Measurements from ENCODE around the gene SMAD4.
A peak's percentile ranks its signal among the peaks of the same experiment; 100 is the strongest.
"Not testable (repeated sequence)": the region's sequence is repeated elsewhere in the genome, so short reads cannot be mapped to it uniquely, and the experiment has no call there.

Gene SMAD4

DNA sequence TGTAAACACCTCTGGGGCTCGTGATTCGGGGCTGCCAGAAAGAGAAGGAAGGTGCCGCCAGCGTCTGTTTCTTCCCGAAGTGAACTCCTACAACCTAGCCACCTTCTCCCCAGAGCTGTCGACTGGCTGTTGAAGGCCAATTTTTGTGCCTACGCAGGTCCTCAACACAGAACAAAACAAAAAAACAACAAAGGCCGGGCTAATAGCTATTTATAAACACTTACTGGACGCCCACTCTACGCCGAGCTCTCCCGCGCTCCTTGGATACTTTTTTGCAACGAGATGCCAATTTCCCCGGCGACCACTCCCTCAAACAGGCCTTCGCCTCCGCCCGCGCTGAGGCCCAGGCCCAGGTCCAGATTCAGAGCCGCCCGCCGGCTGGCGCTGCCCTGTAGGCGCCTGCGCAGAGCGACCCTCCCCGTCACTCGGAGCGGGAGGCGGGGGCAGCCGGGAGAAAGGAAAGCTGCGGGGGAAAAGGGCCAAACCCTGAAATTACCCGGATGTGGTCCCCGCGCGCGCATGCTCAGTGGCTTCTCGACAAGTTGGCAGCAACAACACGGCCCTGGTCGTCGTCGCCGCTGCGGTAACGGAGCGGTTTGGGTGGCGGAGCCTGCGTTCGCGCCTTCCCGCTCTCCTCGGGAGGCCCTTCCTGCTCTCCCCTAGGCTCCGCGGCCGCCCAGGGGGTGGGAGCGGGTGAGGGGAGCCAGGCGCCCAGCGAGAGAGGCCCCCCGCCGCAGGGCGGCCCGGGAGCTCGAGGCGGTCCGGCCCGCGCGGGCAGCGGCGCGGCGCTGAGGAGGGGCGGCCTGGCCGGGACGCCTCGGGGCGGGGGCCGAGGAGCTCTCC is at the start of gene SMAD4:
SMAD4 (plus strand) TSS at position 520 of the 843 bp plus-strand sequence. CDS start 16,834 bp downstream, outside the sequence.
- DNase-seq (ENCODE audit: low read depth in 2 of 2), result peak; percentile 94 to 98

DNA sequence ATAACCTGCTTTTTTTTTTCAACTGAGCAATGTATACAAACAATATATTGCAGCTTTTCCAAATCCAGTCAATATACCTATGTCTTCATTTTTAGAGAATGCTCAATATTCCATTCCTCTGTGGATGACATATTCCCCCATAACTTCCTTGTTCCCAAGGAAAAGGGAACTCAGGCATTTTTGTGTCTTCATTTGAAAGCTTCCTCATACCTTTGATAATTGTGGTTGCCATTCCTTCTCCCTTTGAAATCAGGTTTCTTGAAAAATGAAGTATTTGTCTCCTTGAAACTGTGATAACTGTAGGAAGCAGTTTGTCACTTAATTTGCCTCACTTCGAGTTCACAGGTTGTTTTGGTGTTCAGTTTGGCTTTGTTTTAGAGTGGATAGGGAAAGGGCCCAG is 48.6 kb upstream of the SMAD4 start:
- DNase-seq (ENCODE audit: low read depth in 2 of 2), result no peak

DNA sequence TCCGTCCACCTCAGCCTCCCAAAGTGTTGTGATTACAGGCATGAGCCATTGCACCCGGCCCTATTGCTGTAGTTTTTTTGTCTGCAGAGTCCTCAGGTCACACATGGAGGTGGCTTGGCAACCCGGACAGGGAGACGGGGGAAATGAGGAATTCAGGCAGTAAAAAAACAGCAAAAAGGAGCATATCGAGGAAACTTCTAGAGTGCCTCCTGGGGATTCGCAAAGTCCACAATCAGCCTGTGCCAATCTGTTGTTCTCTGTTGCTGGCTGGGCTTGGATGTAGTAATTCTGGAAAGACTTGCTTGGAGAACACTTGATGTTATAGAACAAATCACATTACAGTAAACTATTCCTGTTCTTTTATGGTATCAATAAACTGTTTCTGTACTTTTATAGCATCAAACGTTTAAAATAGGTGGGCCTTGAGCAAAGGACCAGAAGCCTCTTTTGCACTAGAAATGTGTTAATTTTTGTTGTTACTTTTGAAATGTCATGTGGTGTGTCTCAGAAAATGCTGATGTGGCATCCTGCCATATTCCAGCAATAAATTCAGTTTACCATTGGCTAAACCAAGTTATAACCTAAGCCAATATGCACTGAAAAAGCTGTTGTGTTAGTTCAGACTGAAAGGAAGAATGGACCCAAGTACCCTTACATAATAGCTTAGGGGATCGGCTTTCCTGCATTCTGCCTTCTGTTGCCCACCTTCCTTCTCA is 47.8 kb upstream of the SMAD4 start:
- no peak for DNase-seq (ENCODE audit: low read depth in 2 of 2)

DNA sequence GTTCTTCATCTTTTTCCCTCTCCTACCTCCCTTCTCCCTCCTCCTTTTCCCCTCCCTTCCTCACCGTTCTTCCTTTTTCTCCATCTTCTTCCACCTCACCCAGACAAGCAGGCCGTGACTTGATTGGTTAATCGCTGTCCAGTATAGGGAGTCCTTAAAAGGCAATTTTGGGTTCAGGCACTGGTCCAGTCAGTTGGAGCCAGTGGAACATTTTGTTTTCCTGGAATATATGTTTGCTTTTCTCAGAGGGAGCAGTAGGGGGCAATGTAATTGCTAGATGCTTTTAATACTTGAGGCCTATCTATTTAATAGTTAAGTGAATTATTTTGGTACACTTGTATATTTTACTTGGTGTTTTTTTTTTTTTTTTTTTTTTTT is 47.2 kb upstream of the SMAD4 start:
- DNase-seq (ENCODE audit: low read depth in 2 of 2), result no peak

DNA sequence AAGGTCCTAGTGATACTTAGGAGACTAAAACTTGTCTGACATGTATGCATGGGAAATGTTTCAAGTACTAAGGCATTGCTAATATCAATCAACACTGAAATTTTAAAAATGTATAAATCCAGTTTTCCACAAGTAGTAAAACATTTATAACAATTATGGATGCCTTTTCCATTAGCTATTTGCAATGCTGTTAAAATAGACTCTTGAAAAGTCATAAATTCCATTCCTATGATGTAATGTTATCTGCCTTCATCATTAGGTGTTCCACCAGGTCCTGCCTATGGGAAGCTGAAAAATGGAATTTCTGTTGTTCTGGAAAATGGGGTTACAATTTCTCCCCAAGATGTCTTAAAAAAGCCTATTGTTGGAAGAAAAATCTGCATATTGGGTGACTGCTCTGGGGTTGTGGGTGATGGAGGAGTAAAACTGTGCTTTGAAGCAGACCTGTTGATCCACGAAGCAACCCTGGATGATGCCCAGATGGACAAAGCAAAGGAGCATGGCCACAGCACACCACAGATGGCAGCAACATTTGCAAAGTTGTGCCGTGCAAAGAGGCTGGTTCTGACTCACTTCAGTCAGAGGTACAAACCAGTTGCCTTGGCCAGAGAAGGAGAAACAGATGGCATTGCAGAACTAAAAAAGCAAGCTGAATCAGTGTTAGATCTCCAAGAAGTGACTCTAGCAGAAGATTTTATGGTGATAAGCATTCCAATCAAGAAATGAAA is 43.5 kb upstream of the SMAD4 start:
- DNase-seq (ENCODE audit: low read depth in 2 of 2), result no peak

DNA sequence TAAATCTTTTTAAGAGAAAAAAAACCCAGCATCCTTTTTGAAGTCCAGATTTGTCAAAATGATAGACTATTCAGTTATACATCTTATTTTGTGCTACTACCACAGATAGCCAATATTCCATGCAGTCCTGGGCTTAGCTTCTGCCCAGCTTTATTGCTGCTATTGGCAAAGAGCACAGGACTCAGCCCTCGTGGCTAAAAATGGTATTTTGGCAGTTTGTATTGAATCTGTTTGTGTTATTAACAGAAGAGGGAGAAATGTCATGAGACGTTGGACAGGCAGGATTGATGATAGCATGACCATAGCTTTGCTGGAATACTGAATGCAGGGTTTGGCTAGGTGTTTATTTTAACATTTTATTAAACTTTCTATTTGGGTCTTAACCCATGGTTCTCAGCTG is 42.8 kb upstream of the SMAD4 start:
- no peak for DNase-seq (ENCODE audit: low read depth in 2 of 2)

DNA sequence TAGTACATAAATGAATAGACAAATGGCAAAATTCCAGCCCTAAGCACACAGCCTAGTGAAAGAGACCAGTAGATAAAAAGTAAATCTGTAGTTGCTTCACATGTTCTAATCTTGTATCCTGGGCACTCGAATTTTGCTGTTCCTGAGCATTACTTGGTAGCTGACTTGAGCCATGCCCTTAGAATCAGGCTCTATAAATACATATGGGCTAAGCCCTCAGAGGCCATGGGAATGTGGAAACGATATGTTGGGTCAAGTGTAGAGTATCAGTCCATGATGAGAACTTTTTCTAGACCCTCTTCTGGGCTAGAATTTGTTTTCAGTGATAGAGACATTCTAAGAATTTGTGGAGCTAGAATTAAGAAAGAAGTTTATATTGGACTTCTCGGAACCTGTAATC is 40.3 kb upstream of the SMAD4 start:
- DNase-seq (ENCODE audit: low read depth in 2 of 2), result no peak

DNA sequence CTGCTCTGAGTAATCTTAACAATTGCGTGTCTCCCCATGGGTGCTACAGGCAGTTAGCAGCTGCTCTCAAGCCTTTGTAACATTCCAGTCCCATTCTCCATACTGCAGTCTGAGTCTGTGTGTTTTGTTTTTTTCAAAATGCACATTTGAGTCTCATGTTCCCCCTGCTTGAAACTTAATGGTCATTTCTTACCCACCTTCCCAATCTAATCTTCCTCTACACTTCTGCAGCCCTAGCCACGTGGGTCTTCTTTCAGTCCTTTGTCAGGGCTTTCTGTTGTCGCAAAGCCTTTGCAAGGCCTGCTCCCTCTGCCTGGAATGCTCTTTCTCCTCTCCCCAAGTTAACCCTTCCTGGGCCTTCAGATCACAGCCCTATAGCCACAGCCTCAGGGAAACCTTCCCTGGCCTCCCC is 37.7 kb upstream of the SMAD4 start:
- DNase-seq (ENCODE audit: low read depth in 2 of 2), result no peak

DNA sequence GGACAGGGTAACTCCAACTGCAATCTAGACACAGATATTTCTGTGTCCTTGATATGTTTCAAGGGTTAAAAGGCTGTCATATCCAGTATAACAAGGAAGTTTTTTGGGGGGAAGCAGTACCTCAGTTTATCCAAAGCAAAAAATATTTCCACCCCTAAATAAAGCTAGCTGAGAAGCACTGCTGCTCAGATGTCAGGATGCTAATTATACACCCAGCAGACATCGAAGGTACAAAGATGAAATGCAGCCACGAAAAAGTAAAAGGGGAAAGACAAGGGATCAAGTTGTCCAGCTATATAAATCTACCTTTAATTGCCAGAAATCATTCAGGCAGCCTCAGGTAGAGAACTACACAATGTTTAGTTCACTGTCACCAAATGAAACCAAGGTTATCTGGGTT is 36.0 kb upstream of the SMAD4 start:
- no peak for DNase-seq (ENCODE audit: low read depth in 2 of 2)

DNA sequence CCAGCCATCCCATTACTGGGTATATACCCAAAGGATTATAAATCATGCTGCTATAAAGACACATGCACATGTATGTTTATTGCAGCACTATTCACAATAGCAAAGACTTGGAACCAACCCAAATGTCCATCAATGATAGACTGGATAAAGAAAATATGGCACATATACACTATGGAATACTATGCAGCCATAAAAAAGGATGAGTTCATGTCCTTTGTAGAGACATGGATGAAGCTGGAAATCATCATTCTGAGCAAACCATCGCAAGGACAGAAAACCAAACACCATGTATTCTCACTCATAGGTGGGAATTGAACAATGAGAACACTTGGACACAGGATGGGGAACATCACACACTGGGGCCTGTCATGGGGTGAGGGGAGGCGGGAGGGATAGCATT is 26.8 kb upstream of the SMAD4 start:
- DNase-seq (ENCODE audit: low read depth in 2 of 2), result not testable (repeated sequence)

DNA sequence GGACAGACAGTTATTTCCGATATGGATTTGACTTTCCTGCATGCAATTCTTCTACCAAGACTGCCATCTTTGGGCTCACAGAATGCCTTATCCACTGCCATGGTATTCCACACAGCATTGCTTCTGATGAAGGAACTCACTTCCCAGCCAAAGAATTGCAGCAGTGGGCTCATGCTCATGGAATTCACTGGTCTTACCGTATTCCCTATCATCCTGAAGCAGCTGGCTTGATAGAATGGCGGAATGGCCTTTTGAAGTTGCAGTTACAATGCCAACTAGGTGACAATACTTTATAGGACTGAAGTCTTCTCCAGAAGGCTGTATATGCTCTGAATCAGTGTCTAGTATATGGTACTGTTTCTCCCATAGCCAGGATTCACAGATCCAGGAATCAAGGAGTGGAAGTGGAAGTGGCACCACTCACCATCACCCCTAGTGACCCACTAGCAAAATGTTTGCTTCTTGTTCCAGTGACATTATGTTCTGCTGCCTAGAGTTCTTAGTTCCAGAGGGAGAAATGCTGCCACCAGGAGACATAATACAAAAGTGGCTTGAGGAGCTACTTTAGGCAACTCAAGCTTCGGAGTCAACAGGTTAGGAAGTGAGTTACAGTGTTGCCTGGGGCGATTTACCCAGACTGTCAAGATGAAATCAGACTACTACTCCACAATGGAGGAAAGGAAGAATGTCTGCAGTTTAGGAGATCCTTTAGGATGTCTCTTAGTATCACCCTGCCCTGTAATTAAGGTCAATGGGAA is 23.8 kb upstream of the SMAD4 start:
- DNase-seq (ENCODE audit: low read depth in 2 of 2), result no peak

DNA sequence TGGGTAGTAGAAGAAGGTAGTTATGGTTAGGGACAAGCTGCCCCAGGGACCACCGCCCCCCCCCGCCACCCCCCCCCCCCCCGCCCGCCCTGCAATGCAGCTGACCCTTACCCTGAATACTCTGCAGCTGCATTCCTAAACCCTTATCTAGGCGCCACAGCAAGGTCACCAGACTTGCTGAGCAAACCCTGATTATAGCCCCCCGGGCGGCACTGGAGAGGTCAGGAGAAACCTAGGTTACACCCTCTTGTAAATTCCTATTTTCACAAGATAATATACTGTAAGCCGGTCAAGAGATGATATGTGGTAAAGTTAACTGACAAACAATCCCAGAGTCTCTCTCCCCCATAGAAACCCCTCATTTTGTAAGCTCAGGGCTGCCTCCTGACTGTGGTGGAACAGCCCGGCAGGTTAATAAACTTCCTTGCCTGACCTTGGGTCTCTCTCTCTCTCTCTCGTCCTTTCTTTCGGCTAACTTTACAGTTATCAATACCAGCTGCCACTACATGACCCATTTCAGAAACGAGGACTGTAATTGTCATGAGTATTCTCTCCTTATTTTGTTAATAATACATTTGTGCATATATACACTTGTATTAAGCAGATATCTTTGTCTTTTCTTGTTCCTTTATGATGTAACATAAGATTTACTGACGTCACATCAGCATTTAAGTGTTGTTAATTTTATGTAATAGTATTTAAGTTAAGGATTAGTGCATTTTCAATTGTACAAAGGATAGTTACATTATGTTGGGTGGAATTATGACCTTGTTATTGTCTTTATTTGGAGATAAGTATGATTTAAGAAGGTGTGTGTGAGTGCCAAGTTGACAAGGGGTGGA is 22.8 kb upstream of the SMAD4 start:
- no peak for DNase-seq (ENCODE audit: low read depth in 2 of 2)

DNA sequence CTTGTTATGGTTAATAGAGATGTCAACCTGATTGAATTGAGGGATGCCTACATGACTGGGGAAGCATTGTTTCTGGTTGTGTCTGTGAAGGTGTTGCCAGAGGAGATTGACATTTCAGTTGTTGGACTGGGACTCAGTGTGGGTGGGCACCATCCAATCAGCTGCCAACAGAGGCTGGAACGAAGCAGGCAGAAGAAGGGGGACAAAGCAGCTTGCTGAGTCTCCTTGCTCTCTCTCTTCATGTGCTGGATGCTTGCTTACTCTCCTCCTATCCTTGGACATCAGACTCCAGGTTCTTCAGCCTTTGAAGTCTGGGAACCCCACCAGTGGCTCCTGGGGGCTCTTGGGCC is 22.2 kb upstream of the SMAD4 start:
- no peak for DNase-seq (ENCODE audit: low read depth in 2 of 2)

DNA sequence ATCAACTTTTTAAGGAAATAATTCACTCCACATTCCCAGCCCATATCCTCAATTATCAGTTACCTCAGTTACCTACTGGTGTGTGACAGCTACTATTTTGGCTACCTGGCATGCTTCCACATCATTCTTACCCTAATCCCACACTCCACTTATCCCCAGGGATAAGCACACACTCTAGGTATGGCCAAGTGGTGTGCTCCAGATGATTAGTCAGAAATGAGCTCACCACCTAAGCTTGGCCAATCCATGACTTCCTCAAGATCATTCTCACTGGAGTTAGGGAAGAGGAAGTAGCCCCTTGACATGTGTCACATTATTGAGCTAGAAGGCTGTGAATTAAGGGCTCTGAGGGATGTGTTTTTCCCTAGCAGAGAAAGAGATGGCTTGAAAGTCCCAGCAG is 20.9 kb upstream of the SMAD4 start:
- no peak for DNase-seq (ENCODE audit: low read depth in 2 of 2)

DNA sequence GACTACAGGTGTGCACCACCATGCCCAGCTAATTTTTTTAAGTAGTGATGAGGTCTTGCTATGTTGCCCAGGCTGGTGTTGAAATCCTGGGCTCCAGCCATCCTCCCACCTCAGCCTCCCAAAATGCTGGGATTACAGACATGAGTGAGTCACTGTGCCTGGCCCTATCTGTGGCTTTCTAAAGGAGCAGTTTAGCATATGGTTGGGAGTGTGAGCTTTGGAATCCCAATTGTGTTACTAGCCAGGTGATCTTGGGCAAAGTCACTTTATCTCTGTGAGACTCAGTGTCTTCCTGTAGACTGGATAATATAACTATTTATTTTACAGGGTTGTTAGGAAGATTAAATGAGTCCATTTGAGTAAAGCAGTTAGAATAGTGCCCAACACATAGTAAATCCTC is 19.8 kb upstream of the SMAD4 start:
- DNase-seq (ENCODE audit: low read depth in 2 of 2), result no peak

DNA sequence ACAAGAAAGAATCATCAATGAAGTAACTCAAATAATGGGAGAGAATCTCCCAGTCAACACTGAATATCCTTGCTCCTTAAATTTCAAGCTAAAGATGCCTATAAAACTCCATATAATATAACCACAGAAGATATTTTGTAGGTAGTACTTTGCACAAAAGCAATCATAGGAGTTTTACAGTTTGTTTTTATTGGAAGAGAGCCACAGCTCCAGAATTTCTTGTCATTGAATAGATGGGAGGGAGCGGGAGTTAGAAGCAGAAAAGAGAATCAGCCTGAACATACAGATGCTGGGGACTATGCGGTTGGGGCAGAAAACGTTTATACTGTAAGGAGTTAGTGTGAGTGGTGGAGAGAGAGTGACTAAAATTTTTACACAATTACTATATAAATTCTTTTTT is 18.3 kb upstream of the SMAD4 start:
- DNase-seq (ENCODE audit: low read depth in 2 of 2), result no peak

DNA sequence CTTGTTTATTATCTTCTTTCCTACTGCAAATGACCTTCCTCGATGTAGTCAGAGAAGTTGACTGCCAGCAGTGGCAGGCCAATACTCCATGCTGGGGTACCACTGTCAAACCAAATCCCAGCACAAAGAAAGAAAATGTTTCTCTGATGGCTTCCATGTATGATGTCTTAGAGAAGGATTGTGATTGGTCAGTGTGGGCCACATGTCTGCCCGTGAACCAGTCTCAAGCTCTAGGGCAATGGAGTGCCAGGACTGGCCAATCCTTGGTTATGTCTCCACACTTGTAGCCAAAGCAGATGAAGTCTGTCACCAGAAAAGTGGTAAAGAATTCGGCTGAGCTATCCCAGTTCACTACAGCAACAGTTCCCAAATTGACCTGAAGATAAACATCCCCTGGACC is 17.6 kb upstream of the SMAD4 start:
- DNase-seq (ENCODE audit: low read depth in 2 of 2), result no peak

DNA sequence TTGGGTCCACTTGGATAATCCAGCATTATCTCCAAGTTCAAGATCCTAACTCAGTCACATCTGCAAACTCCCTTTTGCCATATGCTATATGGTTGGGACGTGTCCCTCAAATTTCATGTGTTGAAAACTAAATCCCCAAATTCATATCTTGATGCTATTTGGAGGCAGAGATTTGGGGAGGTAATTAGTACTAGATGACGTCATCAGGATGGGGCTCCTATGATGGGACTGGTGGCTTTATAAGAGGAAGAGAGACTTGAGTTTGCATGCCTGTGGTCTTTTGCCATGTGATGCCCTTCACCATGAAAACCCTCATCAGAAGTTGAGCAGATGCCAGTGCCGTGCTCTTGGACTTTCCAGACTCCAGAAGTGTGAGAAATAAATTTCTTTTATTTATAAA is 16.8 kb upstream of the SMAD4 start:
- DNase-seq (ENCODE audit: low read depth in 2 of 2), result no peak

DNA sequence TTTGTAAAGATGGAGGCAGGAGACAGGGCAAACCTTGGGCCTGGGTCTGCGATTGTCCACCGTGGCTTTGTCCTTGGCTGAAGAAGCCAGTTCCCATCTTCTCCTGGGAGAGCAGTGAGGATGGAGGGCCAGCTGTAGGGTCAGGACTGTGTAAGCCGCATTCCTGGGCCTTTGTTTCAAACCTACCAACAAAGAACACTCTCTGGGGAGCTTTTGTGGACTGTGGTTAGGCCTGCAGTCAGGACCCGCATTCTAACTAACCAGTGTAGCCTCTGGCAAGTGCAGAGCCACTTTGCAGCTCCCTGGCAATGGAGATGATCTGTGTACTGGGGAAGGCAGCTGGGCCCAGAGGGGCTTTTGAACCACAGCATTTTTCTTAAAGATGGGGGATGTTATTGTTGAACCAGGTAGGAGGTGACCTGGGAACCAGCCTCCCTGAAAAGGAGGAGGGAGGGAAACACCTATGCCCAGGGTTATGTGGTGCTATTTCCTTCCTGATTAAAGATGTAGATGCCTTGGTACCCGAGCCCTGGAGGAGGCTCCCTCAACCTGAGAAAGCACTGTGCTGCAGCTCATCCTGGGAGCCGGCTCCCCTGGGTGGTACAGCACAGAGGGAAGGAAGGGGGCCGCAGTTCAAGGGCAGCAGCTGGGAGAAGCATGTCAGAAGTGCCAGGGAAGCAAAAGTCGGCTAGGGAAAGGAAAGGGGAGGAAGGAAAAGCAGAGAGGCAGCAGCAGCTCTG is 12.7 kb upstream of the SMAD4 start:
- DNase-seq (ENCODE audit: low read depth in 2 of 2), result no peak

DNA sequence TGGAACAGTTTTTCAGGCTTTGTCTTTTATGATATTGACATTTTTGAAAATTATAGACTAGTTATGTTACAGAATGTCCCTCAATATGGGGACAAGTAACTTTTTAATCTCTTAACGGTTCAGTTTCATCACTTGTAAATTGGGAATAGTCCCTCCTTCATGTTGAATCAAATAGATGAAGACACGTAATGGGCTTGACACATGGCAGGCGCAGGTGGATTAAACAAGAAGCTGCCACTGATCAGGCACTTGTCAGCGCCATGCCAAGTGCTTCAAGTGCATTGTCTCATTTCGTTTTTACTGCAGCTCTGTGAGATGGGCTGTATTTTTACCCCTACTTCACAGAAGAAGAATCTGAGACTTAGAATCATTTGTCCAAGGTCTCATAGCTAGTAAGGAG is 9.5 kb upstream of the SMAD4 start:
- no peak for DNase-seq (ENCODE audit: low read depth in 2 of 2)

All from stimulated activated CD8-positive, alpha-beta memory T cell treated with anti-CD3 and anti-CD28 coated beads, Interleukin-15, amount 100 ng/mL, for 48 hours (primary cell).